ENCODE results near the gene CDH22. TPM values are rescaled to one million over a fixed set of nuclear protein-coding genes. Genes with fewer than 3 reads are reported as not detected.

CDH22 gene
- total and polyA plus RNA-seq, 4 experiments from 2014 or later, result not detected

DNA sequence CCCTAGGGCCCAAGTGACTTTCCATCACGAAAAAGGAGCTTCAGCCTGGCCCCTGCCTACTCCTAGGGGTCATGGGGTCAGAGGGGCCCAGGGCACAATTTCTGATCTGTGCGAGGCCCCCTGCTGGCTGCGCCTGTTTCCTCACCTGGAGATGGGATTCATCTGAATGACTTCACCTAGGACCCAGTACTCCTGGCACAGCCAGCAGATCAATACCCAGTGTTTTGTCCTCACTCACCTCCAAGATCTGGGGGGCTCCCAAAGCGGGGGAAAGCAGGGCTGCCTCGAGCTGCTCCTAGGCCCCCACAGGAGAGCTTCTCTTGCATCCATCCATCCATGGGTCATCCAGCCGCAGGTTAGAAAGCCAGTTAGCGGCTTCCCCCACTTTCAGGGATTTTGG, 156.4 kb downstream of the CDH22 start:
- H3K4me1 Mint-ChIP-seq, result no peaks in the 10 kb centered on the region
- POLR2A ChIA-PET (ENCODE audit: partially characterized antibody), result no interaction called here
- DNase-seq, result no peak
- Histone ChIP-seq H3K27me3 (ENCODE audit: insufficient read depth, low read length) (no peaks in the 10 kb centered on the region), H3K4me3 (ENCODE audit: low read length in 2 of 2) (no peak overlapping the region), H3K27ac (ENCODE audit: low read depth, low read length) (no peak overlapping the region), H3K36me3 (ENCODE audit: insufficient read depth, low read length) (no peaks in the 10 kb centered on the region), H3K4me1 (ENCODE audit: insufficient read depth, low read length) (no peaks in the 10 kb centered on the region), H3K9me3 (ENCODE audit: control insufficient read depth in 1 of 2, low read length in 2 of 2) (no peaks in the 10 kb centered on the region)
- peaks cover 0 to 21% of the 10 kb centered on the region in 2 donors for H3K27me3 Mint-ChIP-seq
- no peak overlapping the region for H3K27ac Mint-ChIP-seq
- H3K36me3 Mint-ChIP-seq, result no peaks in the 10 kb centered on the region
- no peaks in the 10 kb centered on the region for H3K9me3 Mint-ChIP-seq
- H3K4me3 Mint-ChIP-seq, result no peak overlapping the region
- intact Hi-C loops (cut with micrococcal nuclease), result no loop called here
- CTCF ChIA-PET (ENCODE audit: partially characterized antibody), result interaction anchor here (1.3 to 1.4 kb wide), 2 partner anchors 10 to 14 kb away, joined by 3 to 4 read pairs; no protein-coding TSS in a partner anchor

GRCh38 chr20:46150943-46151342, 157.4 kb downstream of the CDH22 start:
- no peaks in the 10 kb centered on the region for H3K9me3 Mint-ChIP-seq
- Histone ChIP-seq H3K27ac (ENCODE audit: low read depth, low read length) (no peak overlapping the region), H3K4me3 (ENCODE audit: low read length in 2 of 2) (no peak overlapping the region), H3K27me3 (ENCODE audit: insufficient read depth, low read length) (no peaks in the 10 kb centered on the region), H3K4me1 (ENCODE audit: insufficient read depth, low read length) (no peaks in the 10 kb centered on the region), H3K36me3 (ENCODE audit: insufficient read depth, low read length) (no peaks in the 10 kb centered on the region), H3K9me3 (ENCODE audit: control insufficient read depth in 1 of 2, low read length in 2 of 2) (no peaks in the 10 kb centered on the region)
- DNase-seq, result no peak
- H3K27me3 Mint-ChIP-seq, result peaks cover 0 to 23% of the 10 kb centered on the region in 2 donors
- H3K4me1 Mint-ChIP-seq, result no peaks in the 10 kb centered on the region
- intact Hi-C loops (cut with micrococcal nuclease), result no loop called here
- no peak overlapping the region for H3K27ac Mint-ChIP-seq
- H3K36me3 Mint-ChIP-seq, result no peaks in the 10 kb centered on the region
- H3K4me3 Mint-ChIP-seq, result no peak overlapping the region
- ChIA-PET CTCF (ENCODE audit: partially characterized antibody) (interaction anchor here (1.7 kb wide), 1 partner anchor 11 kb away, joined by 4 read pairs; no protein-coding TSS in a partner anchor), POLR2A (ENCODE audit: partially characterized antibody) (no interaction called here)

DNA sequence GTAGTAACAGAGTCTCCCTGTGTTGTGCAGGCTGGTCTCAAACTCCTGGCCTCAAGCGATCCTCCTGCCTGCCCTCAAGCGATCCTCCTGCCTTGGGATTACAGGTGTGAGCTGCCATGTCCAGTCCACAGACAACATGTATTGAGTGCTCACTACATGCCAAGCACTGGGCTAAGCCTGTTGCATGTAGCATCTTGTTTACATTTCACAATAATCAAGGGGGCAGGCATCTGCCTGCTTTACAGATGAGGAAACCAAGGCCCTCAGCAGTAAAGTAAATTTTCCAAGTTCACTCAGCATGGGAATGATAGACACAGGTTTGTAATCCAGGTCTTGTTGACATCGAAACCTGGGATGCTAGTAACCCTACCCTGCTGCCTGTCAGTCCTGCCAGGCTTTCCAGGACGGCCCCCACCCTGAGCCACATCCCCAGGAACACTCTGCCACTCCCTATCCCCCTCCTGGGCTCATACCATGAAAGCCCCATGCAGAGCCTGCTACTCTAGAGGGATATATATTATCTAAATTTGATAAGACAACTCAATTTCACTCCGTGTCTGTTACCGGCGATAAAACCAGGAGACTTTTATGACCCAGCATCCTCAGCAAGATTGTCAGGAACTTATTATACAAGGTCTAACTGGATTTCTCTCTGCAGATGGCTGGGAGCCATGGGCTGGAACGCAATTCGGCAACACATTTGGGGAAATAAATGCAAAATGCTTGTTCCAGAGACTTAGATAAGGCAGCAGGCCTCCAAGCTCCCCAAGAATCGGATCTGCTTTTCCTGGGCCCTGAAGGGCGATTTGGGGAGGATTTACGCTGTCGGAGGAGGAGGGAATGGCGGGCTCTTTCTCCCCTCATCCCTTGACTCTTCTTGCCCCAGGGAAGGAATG, 159.7 kb downstream of the CDH22 start:
- ChIA-PET CTCF (ENCODE audit: partially characterized antibody) (no interaction called here), POLR2A (ENCODE audit: partially characterized antibody) (no interaction called here)
- H3K27me3 Mint-ChIP-seq, result peaks cover 0 to 13% of the 10 kb centered on the region in 2 donors
- H3K27me3 ChIP-seq (ENCODE audit: insufficient read depth, low read length), result no peaks in the 10 kb centered on the region
- intact Hi-C loops (cut with micrococcal nuclease), result no loop called here
- no peaks in the 10 kb centered on the region for H3K36me3 ChIP-seq (ENCODE audit: insufficient read depth, low read length)
- no peaks in the 10 kb centered on the region for H3K4me1 ChIP-seq (ENCODE audit: insufficient read depth, low read length)
- no peak overlapping the region for H3K27ac Mint-ChIP-seq
- no peak overlapping the region for H3K27ac ChIP-seq (ENCODE audit: low read depth, low read length)
- H3K4me3 ChIP-seq (ENCODE audit: low read length in 2 of 2), result no peak overlapping the region
- no peaks in the 10 kb centered on the region for H3K9me3 Mint-ChIP-seq
- no peak overlapping the region for H3K4me3 Mint-ChIP-seq
- H3K36me3 Mint-ChIP-seq, result no peaks in the 10 kb centered on the region
- DNase-seq, result no peak
- H3K9me3 ChIP-seq (ENCODE audit: control insufficient read depth in 1 of 2, low read length in 2 of 2), result no peaks in the 10 kb centered on the region
- no peaks in the 10 kb centered on the region for H3K4me1 Mint-ChIP-seq

DNA sequence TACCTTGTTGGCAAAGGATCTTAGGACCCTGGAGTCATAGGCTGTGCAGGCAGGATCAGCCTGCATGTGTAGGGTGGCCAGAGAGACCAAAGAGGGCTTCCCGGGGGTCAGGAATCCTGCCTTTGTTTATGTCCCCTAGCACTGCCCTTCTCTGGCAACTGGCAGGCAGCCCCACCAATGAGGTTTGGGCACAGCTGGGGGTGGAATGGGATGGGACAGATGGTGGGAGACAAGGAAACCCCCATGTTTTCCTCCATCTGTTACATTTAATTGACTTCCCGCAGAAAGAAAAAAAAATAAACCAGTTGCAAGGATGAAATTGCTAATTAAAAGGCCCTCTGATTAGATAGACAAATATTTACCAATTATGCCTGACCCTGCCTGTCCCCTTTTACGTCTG, 162.6 kb downstream of the CDH22 start:
- Mint-ChIP-seq H3K27me3 (peaks cover 14 to 27% of the 10 kb centered on the region in 2 donors), H3K36me3 (no peaks in the 10 kb centered on the region), H3K4me1 (no peaks in the 10 kb centered on the region), H3K9me3 (no peaks in the 10 kb centered on the region), H3K4me3 (no peak overlapping the region), H3K27ac (no peak overlapping the region)
- no peaks in the 10 kb centered on the region for H3K4me1 ChIP-seq (ENCODE audit: insufficient read depth, low read length)
- no peaks in the 10 kb centered on the region for H3K9me3 ChIP-seq (ENCODE audit: control insufficient read depth in 1 of 2, low read length in 2 of 2)
- H3K4me3 ChIP-seq (ENCODE audit: low read length in 2 of 2), result no peak overlapping the region
- H3K27ac ChIP-seq (ENCODE audit: low read depth, low read length), result no peak overlapping the region
- ChIA-PET POLR2A (ENCODE audit: partially characterized antibody) (no interaction called here), CTCF (ENCODE audit: partially characterized antibody) (no interaction called here)
- no peak for DNase-seq
- intact Hi-C loops (cut with micrococcal nuclease), result no loop called here
- H3K36me3 ChIP-seq (ENCODE audit: insufficient read depth, low read length), result no peaks in the 10 kb centered on the region
- no peaks in the 10 kb centered on the region for H3K27me3 ChIP-seq (ENCODE audit: insufficient read depth, low read length)

GRCh38 chr20:46144432-46145025, 163.8 kb downstream of the CDH22 start:
- no peaks in the 10 kb centered on the region for H3K9me3 Mint-ChIP-seq
- CTCF ChIA-PET (ENCODE audit: partially characterized antibody), result interaction anchor here (0.9 to 1.5 kb wide), 2 partner anchors 13 to 43 kb away, joined by 3 to 9 read pairs; no protein-coding TSS in a partner anchor

GRCh38 chr20:46142124-46142523, 166.2 kb downstream of the CDH22 start:
- Histone ChIP-seq H3K27me3 (ENCODE audit: insufficient read depth, low read length) (no peaks in the 10 kb centered on the region), H3K9me3 (ENCODE audit: control insufficient read depth in 1 of 2, low read length in 2 of 2) (no peaks in the 10 kb centered on the region), H3K27ac (ENCODE audit: low read depth, low read length) (no peak overlapping the region), H3K36me3 (ENCODE audit: insufficient read depth, low read length) (no peaks in the 10 kb centered on the region), H3K4me1 (ENCODE audit: insufficient read depth, low read length) (no peaks in the 10 kb centered on the region), H3K4me3 (ENCODE audit: low read length in 2 of 2) (no peak overlapping the region)
- H3K36me3 Mint-ChIP-seq, result no peaks in the 10 kb centered on the region
- H3K9me3 Mint-ChIP-seq, result no peaks in the 10 kb centered on the region
- no peak overlapping the region for H3K27ac Mint-ChIP-seq
- no peak for DNase-seq
- ChIA-PET CTCF (ENCODE audit: partially characterized antibody) (no interaction called here), POLR2A (ENCODE audit: partially characterized antibody) (no interaction called here)
- H3K27me3 Mint-ChIP-seq, result peaks cover 25 to 49% of the 10 kb centered on the region in 2 donors
- intact Hi-C loops (cut with micrococcal nuclease), result no loop called here
- no peak overlapping the region for H3K4me3 Mint-ChIP-seq
- no peaks in the 10 kb centered on the region for H3K4me1 Mint-ChIP-seq

More at GRCh38 chr20:46144432-46145025, 163.8 kb downstream of the CDH22 start:
- Histone ChIP-seq H3K4me1 (ENCODE audit: insufficient read depth, low read length) (no peaks in the 10 kb centered on the region), H3K4me3 (ENCODE audit: low read length in 2 of 2) (no peak overlapping the region), H3K27me3 (ENCODE audit: insufficient read depth, low read length) (no peaks in the 10 kb centered on the region), H3K9me3 (ENCODE audit: control insufficient read depth in 1 of 2, low read length in 2 of 2) (no peaks in the 10 kb centered on the region), H3K27ac (ENCODE audit: low read depth, low read length) (no peak overlapping the region), H3K36me3 (ENCODE audit: insufficient read depth, low read length) (no peaks in the 10 kb centered on the region)
- intact Hi-C loops (cut with micrococcal nuclease), result no loop called here
- no peak for DNase-seq
- Mint-ChIP-seq H3K4me3 (no peak overlapping the region), H3K36me3 (no peaks in the 10 kb centered on the region), H3K4me1 (no peaks in the 10 kb centered on the region), H3K27me3 (peaks cover 25 to 33% of the 10 kb centered on the region in 2 donors), H3K27ac (peak overlapping the region in 1 of 7 donors; percentile 37)
- POLR2A ChIA-PET (ENCODE audit: partially characterized antibody), result no interaction called here

GRCh38 chr20:46139908-46140482, 168.3 kb downstream of the CDH22 start:
- no peak overlapping the region for H3K4me3 Mint-ChIP-seq
- no peak overlapping the region for H3K27ac Mint-ChIP-seq
- intact Hi-C loops (cut with micrococcal nuclease), result no loop called here
- Histone ChIP-seq H3K4me3 (ENCODE audit: low read length in 2 of 2) (no peak overlapping the region), H3K9me3 (ENCODE audit: control insufficient read depth in 1 of 2, low read length in 2 of 2) (no peaks in the 10 kb centered on the region), H3K27ac (ENCODE audit: low read depth, low read length) (no peak overlapping the region), H3K27me3 (ENCODE audit: insufficient read depth, low read length) (no peaks in the 10 kb centered on the region), H3K4me1 (ENCODE audit: insufficient read depth, low read length) (no peaks in the 10 kb centered on the region), H3K36me3 (ENCODE audit: insufficient read depth, low read length) (no peaks in the 10 kb centered on the region)
- ChIA-PET POLR2A (ENCODE audit: partially characterized antibody) (no interaction called here), CTCF (ENCODE audit: partially characterized antibody) (interaction anchor here (0.9 kb wide), 1 partner anchor 10 kb away, joined by 4 read pairs; no protein-coding TSS in a partner anchor)
- H3K27me3 Mint-ChIP-seq, result peaks cover 25 to 55% of the 10 kb centered on the region in 2 donors
- no peaks in the 10 kb centered on the region for H3K4me1 Mint-ChIP-seq
- no peaks in the 10 kb centered on the region for H3K36me3 Mint-ChIP-seq
- no peak for DNase-seq
- H3K9me3 Mint-ChIP-seq, result peaks cover 0 to under 1% (median 0%) of the 10 kb centered on the region in 8 donors
